ENCODE results near the gene LRRC71.

DNA sequence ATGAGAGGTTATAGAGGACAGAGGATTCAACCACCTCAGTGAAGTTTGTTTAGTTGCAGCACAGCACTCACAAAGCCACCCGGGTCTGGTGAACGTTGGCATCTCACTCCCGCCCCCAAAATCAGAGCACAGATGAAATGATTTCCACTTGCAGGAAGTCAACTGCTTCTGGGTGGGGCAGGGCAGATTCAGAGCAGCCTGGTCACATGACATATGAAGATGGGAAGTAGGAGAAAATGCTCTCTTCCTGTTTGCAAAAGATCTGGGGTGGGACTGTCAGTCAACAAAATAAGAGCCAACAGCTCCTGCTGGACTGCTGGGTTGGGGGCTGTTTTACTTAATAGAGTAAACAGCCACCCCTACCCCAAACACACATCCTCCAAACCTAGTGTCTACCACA lies 43.2 kb downstream of the LRRC71 start:
- TF ChIP-seq POLR2A (IDR thresholded peaks at IDR 0.05; ENCODE audit: low read length) = no peak
- TF ChIP-seq GATA1 (IDR thresholded peaks at IDR 0.05; ENCODE audit: low read depth, low read length) = no peak

All from erythroblast (primary cell).